HCT116 (cell line): ENCODE measurements around the gene ASIP. TPM values are rescaled to one million over a fixed set of nuclear protein-coding genes. Genes with fewer than 3 reads are reported as not detected.

Experiments used
- ATAC-seq: fragments of 200-7000 bp; cut with Tn5 transposase; 2 replicates; pipeline ENCODE4 v1.9.1; 2020; ENCODE audit warnings: mild to moderate bottlenecking, moderate library complexity
- BruUV-seq: library from RNA; stranded (reverse); fragments of 400-500 nt; replicated peaks from 2 replicates; lab custom pipeline; 2021; lab: Mats Ljungman, UMichigan
- CTCF ChIA-PET: fragments of 300-600 bp; sonication (Branson Sonifier 250); formaldehyde crosslinking; loops from one replicate; lab custom pipeline; 2021; ENCODE audit warnings: antibody characterized with exemption; lab: Charles Lee
- POLR2A ChIA-PET: fragments of 300-600, 350-600 bp; sonication (Branson Sonifier 250); formaldehyde crosslinking; loops from one replicate; lab custom pipeline; 2021; ENCODE audit warnings: antibody characterized with exemption; lab: Charles Lee
- RAD21 ChIA-PET, 2 experiments: fragments of 300-600 bp; sonication (Branson Sonifier 250); formaldehyde crosslinking; loops; one replicate each; lab custom pipeline; 2023; ENCODE audit warnings: low total read pairs in 2 of 2; ENCODE audit not compliant: uncharacterized antibody in 2 of 2, unreplicated experiment in 2 of 2, low non-redundant PET in 1 of 2; lab: Charles Lee
- DNase-seq: peaks from one replicate; pipeline ENCODE4 v3.0.0-alpha.2; 2010; ENCODE audit warnings: low read depth, low spot score
- H2AFZ ChIP-seq: fragments of 200-600 bp; shearing (Covaris generic), sonication (generic); 2 replicates; pipeline ENCODE4 v1.6.1; 2017; ENCODE audit warnings: low read depth, mixed run types, mixed read lengths, antibody characterized with exemption, low read length; ENCODE audit not compliant: poor library complexity, severe bottlenecking
- H3K27ac ChIP-seq: 2 replicates; pipeline ENCODE4 v1.5.1; 2012; ENCODE audit warnings: low read depth, low read length
- H3K27me3 ChIP-seq: fragments of 200-600 bp; sonication (generic); 2 replicates; pipeline ENCODE4 v1.6.1; 2016; ENCODE audit warnings: mixed run types, low read length, mixed read lengths; ENCODE audit not compliant: insufficient read depth
- H3K36me3 ChIP-seq, 2 experiments: fragments of 200-500 bp in 1 of 2; fragments of 200-600 bp in 1 of 2; sonication (Bioruptor generic) in 1 of 2; sonication (generic) in 1 of 2; 2 replicates each; pipeline versions ENCODE4 v1.5.1 to v1.6.1; 2014 to 2016; ENCODE audit warnings: low read length in 2 of 2, inconsistent platforms in 1 of 2, mixed read lengths in 1 of 2, mixed run types in 1 of 2; ENCODE audit not compliant: insufficient read depth in 2 of 2, control insufficient read depth in 1 of 2
- H3K4me1 ChIP-seq, 2 experiments: fragments of 200-600 bp in 1 of 2; sonication (generic) in 1 of 2; 2 replicates each; pipeline versions ENCODE4 v1.5.1 to v1.6.1; 2012 to 2017; ENCODE audit warnings: low read length in 2 of 2, inconsistent platforms in 1 of 2, mild to moderate bottlenecking in 1 of 2, mixed read lengths in 1 of 2, mixed run types in 1 of 2, moderate library complexity in 1 of 2; ENCODE audit not compliant: insufficient read depth in 2 of 2, control insufficient read depth in 1 of 2
- H3K4me2 ChIP-seq: fragments of 200-600 bp; sonication (generic); 2 replicates; pipeline ENCODE4 v1.6.1; 2017; ENCODE audit warnings: mixed run types, low read length, mixed read lengths
- H3K4me3 ChIP-seq, 2 experiments: fragments of 200-600 bp in 1 of 2; sonication (generic) in 1 of 2; replicated peaks in 1 of 2; 2 replicates each; pipeline ENCODE4 v1.5.1; 2011 to 2016; ENCODE audit warnings: low read length in 2 of 2, control low read depth in 1 of 2, low read depth in 1 of 2, mild to moderate bottlenecking in 1 of 2, mixed read lengths in 1 of 2, mixed run types in 1 of 2
- H3K79me2 ChIP-seq: fragments of 200-600 bp; sonication (generic); 2 replicates; pipeline ENCODE4 v1.6.1; 2017; ENCODE audit warnings: mild to moderate bottlenecking, mixed run types, low read length, moderate library complexity, mixed read lengths; ENCODE audit not compliant: insufficient read depth
- H3K9ac ChIP-seq: fragments of 200-600 bp; sonication (generic); 2 replicates; pipeline ENCODE4 v1.6.1; 2016; ENCODE audit warnings: low read length, mixed read lengths
- H3K9me2 ChIP-seq: fragments of 200-600 bp; sonication (generic), shearing (Covaris generic); 2 replicates; pipeline ENCODE4 v1.6.1; 2017; ENCODE audit warnings: mixed run types, mild to moderate bottlenecking, moderate library complexity; ENCODE audit not compliant: insufficient read depth
- H3K9me3 ChIP-seq, 2 experiments: fragments of 200-500 bp in 1 of 2; fragments of 200-600 bp in 1 of 2; sonication (Bioruptor generic) in 1 of 2; sonication (generic) in 1 of 2; 2 replicates each; pipeline ENCODE4 v1.6.1; 2014 to 2017; ENCODE audit warnings: low read length in 2 of 2, mixed read lengths in 2 of 2, inconsistent platforms in 1 of 2, low read depth in 1 of 2, mild to moderate bottlenecking in 1 of 2, mixed run types in 1 of 2, moderate library complexity in 1 of 2; ENCODE audit not compliant: control insufficient read depth in 1 of 2, insufficient read depth in 1 of 2
- H4K20me1 ChIP-seq: fragments of 200-600 bp; sonication (generic), shearing (Covaris generic); 2 replicates; pipeline ENCODE4 v1.6.1; 2017; ENCODE audit warnings: mixed run types, mild to moderate bottlenecking, moderate library complexity; ENCODE audit not compliant: insufficient read depth
- EZH2phosphoT487 ChIP-seq: fragments of 200-600 bp; IDR thresholded peaks from 2 replicates; pipeline ENCODE4 v1.6.1; 2018; ENCODE audit warnings: antibody characterized with exemption, borderline replicate concordance
- POLR2AphosphoS5 ChIP-seq: IDR thresholded peaks from 2 replicates; pipeline ENCODE4 v1.6.1; 2011; ENCODE audit warnings: mild to moderate bottlenecking, low read depth, low read length, moderate library complexity
- SRF ChIP-seq: IDR thresholded peaks from 2 replicates; pipeline ENCODE4 v1.6.1; 2012; ENCODE audit warnings: low read depth
- TCF7L2 ChIP-seq: IDR thresholded peaks from 2 replicates; pipeline ENCODE4 v1.7.0; 2011; ENCODE audit warnings: borderline replicate concordance, inconsistent platforms; ENCODE audit not compliant: insufficient read depth, insufficient read length; ENCODE audit errors: extremely low read depth
- ZNF274 ChIP-seq: fragments of 200-500 bp; sonication (Bioruptor generic); IDR thresholded peaks from 2 replicates; pipeline ENCODE4 v1.6.1; 2014; ENCODE audit warnings: mild to moderate bottlenecking, low read depth, low read length, inconsistent platforms
- intact Hi-C: fragments of 100-400 bp; cut with micrococcal nuclease; formaldehyde crosslinking; loops from 2 replicates; pipeline ENCODE4 v1.10.0; 2022
- total RNA-seq: library from RNA; stranded (reverse); gene quantifications from one replicate; pipeline ENCODE4 v1.2.1, GENCODE V29; 2021; ENCODE audit not compliant: unreplicated experiment
- TF ChIP-seq, protein P1 (sequence below), 3 experiments: fragments of 200-600 bp in 1 of 3; sonication (generic) in 1 of 3; IDR thresholded peaks in 2 of 3; conservative IDR thresholded peaks in 1 of 3; 2 replicates each; pipeline ENCODE4 v1.5.1; 2012 to 2017; ENCODE audit warnings: low read depth in 2 of 3, low read length in 2 of 3, antibody characterized with exemption in 1 of 3, borderline replicate concordance in 1 of 3, control low read depth in 1 of 3, mild to moderate bottlenecking in 1 of 3, mixed read lengths in 1 of 3, mixed run types in 1 of 3, moderate library complexity in 1 of 3; ENCODE audit not compliant: insufficient read depth in 1 of 3
- TF ChIP-seq, protein P2 (sequence below): IDR thresholded peaks from 2 replicates; pipeline ENCODE4 v1.6.1; 2012; ENCODE audit warnings: low read depth
- TF ChIP-seq, protein P3 (sequence below): IDR thresholded peaks from 2 replicates; pipeline ENCODE4 v1.6.1; 2012
- TF ChIP-seq, protein P4 (sequence below): IDR thresholded peaks from 2 replicates; pipeline ENCODE4 v1.6.1; 2012

ASIP gene
- total RNA-seq, 1 experiment from 2014 or later: not detected

DNA sequence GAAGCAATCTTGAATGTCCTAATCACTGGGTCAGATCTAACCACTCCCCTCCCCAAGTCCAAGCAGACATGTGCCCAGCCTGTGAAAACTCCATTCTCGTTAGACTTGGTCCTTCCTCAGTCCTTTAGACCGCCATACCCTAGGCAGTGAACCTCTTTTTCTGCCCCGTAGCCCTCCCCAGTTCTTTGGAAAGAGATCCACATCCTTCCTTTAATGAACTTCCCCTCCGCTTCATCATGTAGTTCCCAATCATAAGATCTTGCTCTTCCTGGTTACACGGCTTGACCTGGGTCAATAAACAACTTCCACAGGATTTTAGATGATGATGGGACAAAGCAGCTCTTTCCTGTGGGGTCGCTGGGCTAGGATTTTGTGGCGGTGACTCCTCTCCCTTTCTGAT lies 52.4 kb downstream of the ASIP start:
- peaks cover 14% of the 10 kb centered on the region; the same call in 1 of the 2 replicates for H4K20me1 ChIP-seq
- TF ChIP-seq EZH2phosphoT487 (no peak), ZNF274 (no peak), TCF7L2 (no peak), POLR2AphosphoS5 (no peak), SRF (no peak)
- TF ChIP-seq, protein P1, sequence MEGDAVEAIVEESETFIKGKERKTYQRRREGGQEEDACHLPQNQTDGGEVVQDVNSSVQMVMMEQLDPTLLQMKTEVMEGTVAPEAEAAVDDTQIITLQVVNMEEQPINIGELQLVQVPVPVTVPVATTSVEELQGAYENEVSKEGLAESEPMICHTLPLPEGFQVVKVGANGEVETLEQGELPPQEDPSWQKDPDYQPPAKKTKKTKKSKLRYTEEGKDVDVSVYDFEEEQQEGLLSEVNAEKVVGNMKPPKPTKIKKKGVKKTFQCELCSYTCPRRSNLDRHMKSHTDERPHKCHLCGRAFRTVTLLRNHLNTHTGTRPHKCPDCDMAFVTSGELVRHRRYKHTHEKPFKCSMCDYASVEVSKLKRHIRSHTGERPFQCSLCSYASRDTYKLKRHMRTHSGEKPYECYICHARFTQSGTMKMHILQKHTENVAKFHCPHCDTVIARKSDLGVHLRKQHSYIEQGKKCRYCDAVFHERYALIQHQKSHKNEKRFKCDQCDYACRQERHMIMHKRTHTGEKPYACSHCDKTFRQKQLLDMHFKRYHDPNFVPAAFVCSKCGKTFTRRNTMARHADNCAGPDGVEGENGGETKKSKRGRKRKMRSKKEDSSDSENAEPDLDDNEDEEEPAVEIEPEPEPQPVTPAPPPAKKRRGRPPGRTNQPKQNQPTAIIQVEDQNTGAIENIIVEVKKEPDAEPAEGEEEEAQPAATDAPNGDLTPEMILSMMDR (IDR thresholded peaks at IDR 0.05 in 2 of 3, conservative IDR thresholded peaks at IDR 0.05 in 1 of 3; ENCODE audit: borderline replicate concordance in 1 of 3, insufficient read depth in 1 of 3, low read depth in 2 of 3, low read length in 2 of 3): no peak
- TF ChIP-seq, protein P2, sequence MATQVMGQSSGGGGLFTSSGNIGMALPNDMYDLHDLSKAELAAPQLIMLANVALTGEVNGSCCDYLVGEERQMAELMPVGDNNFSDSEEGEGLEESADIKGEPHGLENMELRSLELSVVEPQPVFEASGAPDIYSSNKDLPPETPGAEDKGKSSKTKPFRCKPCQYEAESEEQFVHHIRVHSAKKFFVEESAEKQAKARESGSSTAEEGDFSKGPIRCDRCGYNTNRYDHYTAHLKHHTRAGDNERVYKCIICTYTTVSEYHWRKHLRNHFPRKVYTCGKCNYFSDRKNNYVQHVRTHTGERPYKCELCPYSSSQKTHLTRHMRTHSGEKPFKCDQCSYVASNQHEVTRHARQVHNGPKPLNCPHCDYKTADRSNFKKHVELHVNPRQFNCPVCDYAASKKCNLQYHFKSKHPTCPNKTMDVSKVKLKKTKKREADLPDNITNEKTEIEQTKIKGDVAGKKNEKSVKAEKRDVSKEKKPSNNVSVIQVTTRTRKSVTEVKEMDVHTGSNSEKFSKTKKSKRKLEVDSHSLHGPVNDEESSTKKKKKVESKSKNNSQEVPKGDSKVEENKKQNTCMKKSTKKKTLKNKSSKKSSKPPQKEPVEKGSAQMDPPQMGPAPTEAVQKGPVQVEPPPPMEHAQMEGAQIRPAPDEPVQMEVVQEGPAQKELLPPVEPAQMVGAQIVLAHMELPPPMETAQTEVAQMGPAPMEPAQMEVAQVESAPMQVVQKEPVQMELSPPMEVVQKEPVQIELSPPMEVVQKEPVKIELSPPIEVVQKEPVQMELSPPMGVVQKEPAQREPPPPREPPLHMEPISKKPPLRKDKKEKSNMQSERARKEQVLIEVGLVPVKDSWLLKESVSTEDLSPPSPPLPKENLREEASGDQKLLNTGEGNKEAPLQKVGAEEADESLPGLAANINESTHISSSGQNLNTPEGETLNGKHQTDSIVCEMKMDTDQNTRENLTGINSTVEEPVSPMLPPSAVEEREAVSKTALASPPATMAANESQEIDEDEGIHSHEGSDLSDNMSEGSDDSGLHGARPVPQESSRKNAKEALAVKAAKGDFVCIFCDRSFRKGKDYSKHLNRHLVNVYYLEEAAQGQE: no peak
- TF ChIP-seq, protein P3, sequence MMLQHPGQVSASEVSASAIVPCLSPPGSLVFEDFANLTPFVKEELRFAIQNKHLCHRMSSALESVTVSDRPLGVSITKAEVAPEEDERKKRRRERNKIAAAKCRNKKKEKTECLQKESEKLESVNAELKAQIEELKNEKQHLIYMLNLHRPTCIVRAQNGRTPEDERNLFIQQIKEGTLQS: no peak
- TF ChIP-seq, protein P4, sequence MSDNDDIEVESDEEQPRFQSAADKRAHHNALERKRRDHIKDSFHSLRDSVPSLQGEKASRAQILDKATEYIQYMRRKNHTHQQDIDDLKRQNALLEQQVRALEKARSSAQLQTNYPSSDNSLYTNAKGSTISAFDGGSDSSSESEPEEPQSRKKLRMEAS: no peak
- no peak overlapping the region for H2AFZ ChIP-seq
- H3K79me2 ChIP-seq: peaks cover 67% of the 10 kb centered on the region
- intact Hi-C loops: no loop called here
- no peaks in the 10 kb centered on the region for H3K9me3 ChIP-seq
- ChIA-PET RAD21 (no interaction called here), POLR2A (no interaction called here), CTCF (no interaction called here)
- no peak overlapping the region for H3K4me3 ChIP-seq
- no TSS peak for BruUV-seq
- DNase-seq: no peak
- ATAC-seq: no peak
- no peak overlapping the region for H3K4me2 ChIP-seq
- H3K27ac ChIP-seq: no peak overlapping the region
- H3K9ac ChIP-seq: no peak overlapping the region
- H3K4me1 ChIP-seq: no peaks in the 10 kb centered on the region
- no peaks in the 10 kb centered on the region for H3K27me3 ChIP-seq
- peaks cover 53 to 70% of the 10 kb centered on the region in 2 experiments for H3K36me3 ChIP-seq
- no peaks in the 10 kb centered on the region for H3K9me2 ChIP-seq
